Caco-2 (cell line): ENCODE data around the gene CD82. TPM values are rescaled to one million over a fixed set of nuclear protein-coding genes. Genes with fewer than 3 reads are reported as not detected.

Experiments
- BruUV-seq: library from RNA; stranded (reverse); fragments of 400-500 nt; replicated peaks from 2 replicates; lab custom pipeline; 2021; lab: Mats Ljungman, UMichigan
- CTCF ChIA-PET: fragments of 300-600 bp; sonication (Branson Sonifier 250); formaldehyde crosslinking; loops from one replicate; lab custom pipeline; 2022; ENCODE audit warnings: antibody characterized with exemption; lab: Charles Lee
- POLR2A ChIA-PET: fragments of 300-600 bp; sonication (Branson Sonifier 250); formaldehyde crosslinking; loops from one replicate; lab custom pipeline; 2022; ENCODE audit warnings: antibody characterized with exemption; lab: Charles Lee
- DNase-seq, 2 experiments: peaks; one replicate each; pipeline versions ENCODE4 v3.0.0 to v3.0.0-alpha.2; 2020 to 2022
- H3K27me3 ChIP-seq: replicated peaks from 2 replicates; pipeline ENCODE4 v1.6.0; 2011; ENCODE audit warnings: low read length; ENCODE audit not compliant: control insufficient read depth, insufficient read depth
- H3K36me3 ChIP-seq: 2 replicates; pipeline ENCODE4 v1.5.1; 2011; ENCODE audit warnings: low read length; ENCODE audit not compliant: control insufficient read depth, insufficient read depth
- H3K4me1 ChIP-seq: fragments of 250-450 bp; sonication (Bioruptor Pico); 2 replicates; pipeline ENCODE4 v1.5.1; 2020; ENCODE audit warnings: mild to moderate bottlenecking
- H3K4me3 ChIP-seq: 2 replicates; pipeline ENCODE4 v1.5.1; 2011; ENCODE audit warnings: low read depth, mild to moderate bottlenecking, control low read depth, low read length
- H3K9me3 ChIP-seq: fragments of 250-450 bp; sonication (Bioruptor Pico); 2 replicates; pipeline ENCODE4 v1.5.1; 2020; ENCODE audit warnings: mild to moderate bottlenecking, moderate library complexity
- H3K27ac Mint-ChIP-seq: one replicate; pipeline ENCODE4 v1.8.0; 2022; ENCODE audit warnings: mixed read lengths; ENCODE audit not compliant: unreplicated experiment
- H3K27me3 Mint-ChIP-seq: one replicate; pipeline ENCODE4 v1.8.0; 2022; ENCODE audit warnings: mixed read lengths; ENCODE audit not compliant: insufficient read depth, unreplicated experiment
- H3K36me3 Mint-ChIP-seq: one replicate; pipeline ENCODE4 v1.8.0; 2022; ENCODE audit warnings: mild to moderate bottlenecking, mixed read lengths; ENCODE audit not compliant: insufficient read depth, unreplicated experiment
- H3K4me1 Mint-ChIP-seq: one replicate; pipeline ENCODE4 v1.8.0; 2022; ENCODE audit warnings: low read depth, mixed read lengths; ENCODE audit not compliant: unreplicated experiment
- H3K4me3 Mint-ChIP-seq: one replicate; pipeline ENCODE4 v1.8.0; 2022; ENCODE audit warnings: mild to moderate bottlenecking, moderate library complexity, mixed read lengths; ENCODE audit not compliant: unreplicated experiment
- H3K9me3 Mint-ChIP-seq: one replicate; pipeline ENCODE4 v1.8.0; 2022; ENCODE audit warnings: mixed read lengths; ENCODE audit not compliant: unreplicated experiment
- intact Hi-C: fragments of 100-400 bp; cut with micrococcal nuclease; formaldehyde crosslinking; loops from one replicate; pipeline ENCODE4 v1.10.0; 2022; ENCODE audit not compliant: unreplicated experiment
- total RNA-seq: library from RNA; stranded (reverse); gene quantifications from 2 replicates; pipeline ENCODE4 v1.2.3, GENCODE V29; 2022
- TF ChIP-seq, protein P1 (sequence below), 2 experiments: fragments of 200-600 bp in 1 of 2; IDR thresholded peaks; 1 replicate in 1 of 2; 2 replicates in 1 of 2; pipeline versions ENCODE4 v1.5.1 to v1.8.0; 2011 to 2022; ENCODE audit warnings: antibody characterized with exemption in 1 of 2, control low read depth in 1 of 2, inconsistent platforms in 1 of 2, low read depth in 1 of 2, low read length in 1 of 2, mild to moderate bottlenecking in 1 of 2, moderate library complexity in 1 of 2; ENCODE audit not compliant: insufficient read depth in 1 of 2, severe bottlenecking in 1 of 2, unreplicated experiment in 1 of 2

The CD82 gene
- total RNA-seq, 1 experiment from 2014 or later, result 4.3 TPM

DNA sequence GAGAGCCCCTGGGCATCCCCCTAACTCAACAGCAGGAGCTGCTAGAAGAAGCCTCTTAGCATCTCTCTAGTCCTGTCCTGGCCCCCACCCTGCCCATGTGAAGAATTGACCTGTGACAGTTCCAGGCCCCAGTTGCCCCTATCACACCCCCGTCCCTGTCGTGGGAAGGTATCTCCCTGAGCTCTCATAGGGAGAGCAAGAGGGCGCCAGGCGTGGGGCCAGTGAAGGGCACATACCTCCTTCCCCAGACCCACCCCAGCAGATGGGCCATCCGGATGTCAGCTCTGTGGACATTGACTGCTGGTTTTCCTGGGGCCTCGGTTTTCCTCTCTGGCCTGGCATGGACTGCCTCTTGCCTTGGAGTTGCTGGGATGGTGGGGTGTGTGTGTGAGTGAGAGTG is 29.5 kb downstream of the CD82 start:
- intact Hi-C loops, result no loop called here
- no peaks in the 10 kb centered on the region for H3K27me3 ChIP-seq
- Mint-ChIP-seq H3K27me3 (peaks cover 2% of the 10 kb centered on the region), H3K36me3 (no peaks in the 10 kb centered on the region), H3K27ac (no peak overlapping the region), H3K4me1 (no peaks in the 10 kb centered on the region), H3K4me3 (no peak overlapping the region), H3K9me3 (no peaks in the 10 kb centered on the region)
- no peaks in the 10 kb centered on the region for H3K9me3 ChIP-seq
- no peaks in the 10 kb centered on the region for H3K4me1 ChIP-seq
- TF ChIP-seq, protein P1, sequence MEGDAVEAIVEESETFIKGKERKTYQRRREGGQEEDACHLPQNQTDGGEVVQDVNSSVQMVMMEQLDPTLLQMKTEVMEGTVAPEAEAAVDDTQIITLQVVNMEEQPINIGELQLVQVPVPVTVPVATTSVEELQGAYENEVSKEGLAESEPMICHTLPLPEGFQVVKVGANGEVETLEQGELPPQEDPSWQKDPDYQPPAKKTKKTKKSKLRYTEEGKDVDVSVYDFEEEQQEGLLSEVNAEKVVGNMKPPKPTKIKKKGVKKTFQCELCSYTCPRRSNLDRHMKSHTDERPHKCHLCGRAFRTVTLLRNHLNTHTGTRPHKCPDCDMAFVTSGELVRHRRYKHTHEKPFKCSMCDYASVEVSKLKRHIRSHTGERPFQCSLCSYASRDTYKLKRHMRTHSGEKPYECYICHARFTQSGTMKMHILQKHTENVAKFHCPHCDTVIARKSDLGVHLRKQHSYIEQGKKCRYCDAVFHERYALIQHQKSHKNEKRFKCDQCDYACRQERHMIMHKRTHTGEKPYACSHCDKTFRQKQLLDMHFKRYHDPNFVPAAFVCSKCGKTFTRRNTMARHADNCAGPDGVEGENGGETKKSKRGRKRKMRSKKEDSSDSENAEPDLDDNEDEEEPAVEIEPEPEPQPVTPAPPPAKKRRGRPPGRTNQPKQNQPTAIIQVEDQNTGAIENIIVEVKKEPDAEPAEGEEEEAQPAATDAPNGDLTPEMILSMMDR (IDR thresholded peaks at IDR 0.05; ENCODE audit: insufficient read depth in 1 of 2, low read depth in 1 of 2, low read length in 1 of 2, severe bottlenecking in 1 of 2, unreplicated experiment in 1 of 2), result no peak
- H3K36me3 ChIP-seq, result no peaks in the 10 kb centered on the region
- no peak overlapping the region for H3K4me3 ChIP-seq
- BruUV-seq, result no TSS peak
- POLR2A ChIA-PET, result no interaction called here
- DNase-seq, result no peak
- CTCF ChIA-PET, result interaction anchor here (0.6 kb wide), 1 partner anchor 1174 kb away, joined by 7 read pairs; no protein-coding TSS in a partner anchor

DNA sequence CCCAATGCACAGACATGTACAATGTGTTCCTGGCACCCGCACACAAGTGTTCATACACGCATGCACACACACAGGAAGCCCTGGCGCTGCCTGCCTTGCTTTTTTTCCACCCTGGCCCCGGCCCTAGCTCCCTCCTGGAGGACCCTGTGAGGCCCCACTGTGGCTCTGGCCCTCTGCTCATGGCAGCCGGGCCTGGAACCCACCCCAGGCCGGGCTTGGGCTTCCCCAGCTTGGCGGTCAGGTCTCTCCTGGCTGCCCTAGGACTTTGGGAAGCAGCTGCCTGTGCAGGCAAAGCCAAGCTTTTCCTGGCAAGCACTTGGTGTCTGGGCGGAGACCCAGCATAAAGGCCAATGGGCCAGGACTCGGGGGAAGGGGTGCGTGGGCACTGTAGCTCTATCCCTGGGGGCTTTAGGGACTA is 30.5 kb downstream of the CD82 start:
- Mint-ChIP-seq H3K4me3 (no peak overlapping the region), H3K4me1 (no peaks in the 10 kb centered on the region), H3K27ac (no peak overlapping the region), H3K9me3 (no peaks in the 10 kb centered on the region), H3K27me3 (peaks cover 2% of the 10 kb centered on the region), H3K36me3 (no peaks in the 10 kb centered on the region)
- no peaks in the 10 kb centered on the region for H3K9me3 ChIP-seq
- H3K36me3 ChIP-seq, result no peaks in the 10 kb centered on the region
- TF ChIP-seq, protein P1 (IDR thresholded peaks at IDR 0.05; ENCODE audit: insufficient read depth in 1 of 2, low read depth in 1 of 2, low read length in 1 of 2, severe bottlenecking in 1 of 2, unreplicated experiment in 1 of 2), result no peak
- BruUV-seq, result no TSS peak
- no peak for DNase-seq
- no peaks in the 10 kb centered on the region for H3K4me1 ChIP-seq
- intact Hi-C loops, result no loop called here
- ChIA-PET POLR2A (no interaction called here), CTCF (interaction anchor here (1.2 kb wide), 1 partner anchor 21 kb away, joined by 3 read pairs; no protein-coding TSS in a partner anchor)
- H3K4me3 ChIP-seq, result no peak overlapping the region
- no peaks in the 10 kb centered on the region for H3K27me3 ChIP-seq

DNA sequence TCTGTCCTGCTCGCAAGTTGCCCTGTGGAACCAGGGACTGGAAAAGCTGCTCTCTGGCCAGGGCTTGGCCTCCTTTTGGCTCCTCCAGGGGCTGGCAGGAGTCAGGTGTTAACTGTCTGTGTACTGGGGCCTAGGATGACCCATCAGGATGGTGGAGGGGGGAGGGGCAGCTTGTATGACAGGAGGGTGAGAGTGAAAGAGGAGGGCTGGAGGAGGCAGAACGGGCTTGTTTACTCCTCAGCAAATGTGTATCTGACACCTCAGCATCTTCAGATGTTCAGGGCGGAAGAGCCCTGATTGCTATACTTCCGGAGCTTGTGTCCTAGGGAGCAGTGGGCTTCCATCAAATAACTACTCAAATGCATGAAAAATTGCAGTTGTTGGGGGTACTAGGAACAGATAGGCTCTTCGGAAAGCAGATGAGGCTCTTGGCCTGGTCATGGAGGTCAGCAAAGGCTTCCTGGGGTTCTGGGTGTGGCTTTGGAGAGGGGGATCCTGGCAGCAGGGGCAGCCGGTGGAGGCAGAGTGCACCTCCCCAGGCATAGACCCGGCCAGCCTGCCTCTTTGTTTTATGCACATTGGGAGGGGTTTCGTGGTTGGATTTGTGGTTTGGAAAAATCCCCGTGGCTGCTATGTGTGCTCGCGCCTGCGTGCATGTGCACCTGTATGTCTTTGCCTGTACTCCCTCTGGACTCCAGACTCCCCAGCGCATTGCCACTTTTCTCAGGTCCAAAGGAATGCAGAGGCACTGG is 31.2 kb downstream of the CD82 start:
- peaks cover 2% of the 10 kb centered on the region for H3K27me3 Mint-ChIP-seq
- no peaks in the 10 kb centered on the region for H3K4me1 Mint-ChIP-seq
- H3K9me3 ChIP-seq, result no peaks in the 10 kb centered on the region
- no peaks in the 10 kb centered on the region for H3K36me3 Mint-ChIP-seq
- H3K27ac Mint-ChIP-seq, result no peak overlapping the region
- no peak for DNase-seq
- POLR2A ChIA-PET, result no interaction called here
- no peak overlapping the region for H3K4me3 Mint-ChIP-seq
- TF ChIP-seq, protein P1 (IDR thresholded peaks at IDR 0.05; ENCODE audit: insufficient read depth in 1 of 2, low read depth in 1 of 2, low read length in 1 of 2, severe bottlenecking in 1 of 2, unreplicated experiment in 1 of 2), result no peak
- intact Hi-C loops, result no loop called here
- no TSS peak for BruUV-seq
- no peaks in the 10 kb centered on the region for H3K4me1 ChIP-seq
- no peaks in the 10 kb centered on the region for H3K27me3 ChIP-seq
- H3K4me3 ChIP-seq, result no peak overlapping the region
- no peaks in the 10 kb centered on the region for H3K36me3 ChIP-seq
- CTCF ChIA-PET, result interaction anchor here (1.2 kb wide), 1 partner anchor 20 kb away, joined by 3 read pairs; no protein-coding TSS in a partner anchor
- no peaks in the 10 kb centered on the region for H3K9me3 Mint-ChIP-seq
